ENCODE measurements around the gene PDIA5. TPM values are rescaled to one million over a fixed set of nuclear protein-coding genes. Genes with fewer than 3 reads are reported as not detected.

PDIA5 gene
- total RNA-seq, 1 experiment from 2014 or later = 18.5 TPM

GRCh38 chr3:123165163-123165562 lies 98.3 kb downstream of the PDIA5 start:
- DNase-seq (ENCODE audit: low spot score) = no peak

DNA sequence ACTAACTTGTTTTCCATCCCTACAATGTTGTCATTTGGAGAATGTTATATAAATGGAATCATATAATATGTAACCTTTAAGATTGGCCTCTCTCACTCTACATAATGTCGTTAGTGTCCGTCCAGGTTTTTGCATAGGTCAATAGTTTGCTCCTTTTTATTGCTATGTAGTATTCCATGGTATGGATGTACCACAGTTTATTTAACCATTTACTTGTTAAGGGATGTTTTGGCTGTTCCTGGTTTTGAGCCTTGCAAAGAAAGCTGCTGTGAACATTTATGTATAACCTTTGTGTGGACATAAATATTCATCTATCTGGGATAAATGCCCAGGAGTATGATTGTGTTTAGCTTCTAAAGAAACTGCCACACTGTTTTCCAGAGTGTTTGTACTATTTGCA lies 100.9 kb downstream of the PDIA5 start:
- DNase-seq (ENCODE audit: low spot score) = no peak

GRCh38 chr3:123168122-123168521 lies 101.3 kb downstream of the PDIA5 start:
- no peak for DNase-seq (ENCODE audit: low spot score)

- no peak for DNase-seq (ENCODE audit: low spot score)
Observed at GRCh38 chr3:123168605-123169004, 101.8 kb downstream of the PDIA5 start.

DNA sequence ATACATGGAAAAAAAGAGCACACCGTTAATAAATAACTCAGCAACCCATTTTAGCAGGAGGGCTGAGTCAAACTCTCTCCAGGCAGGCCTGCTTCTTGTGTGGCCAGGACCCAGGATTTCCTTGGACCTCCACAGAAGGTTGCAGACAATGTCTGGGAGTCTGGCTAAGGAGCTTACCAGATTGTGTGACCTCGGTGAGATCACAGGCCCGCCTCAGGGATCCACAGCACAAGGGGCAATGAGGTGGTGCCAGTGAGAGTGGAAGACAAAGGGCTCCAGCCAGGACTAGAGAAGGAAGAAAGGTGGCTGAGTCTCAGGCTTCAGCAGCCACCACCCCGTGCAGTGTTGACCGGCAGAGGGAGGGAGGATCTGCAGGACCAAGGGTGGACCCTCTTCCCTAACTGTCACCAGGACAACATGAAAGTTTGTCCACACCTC lies 102.7 kb downstream of the PDIA5 start:
- DNase-seq (ENCODE audit: low spot score) = peak; percentile 8

DNA sequence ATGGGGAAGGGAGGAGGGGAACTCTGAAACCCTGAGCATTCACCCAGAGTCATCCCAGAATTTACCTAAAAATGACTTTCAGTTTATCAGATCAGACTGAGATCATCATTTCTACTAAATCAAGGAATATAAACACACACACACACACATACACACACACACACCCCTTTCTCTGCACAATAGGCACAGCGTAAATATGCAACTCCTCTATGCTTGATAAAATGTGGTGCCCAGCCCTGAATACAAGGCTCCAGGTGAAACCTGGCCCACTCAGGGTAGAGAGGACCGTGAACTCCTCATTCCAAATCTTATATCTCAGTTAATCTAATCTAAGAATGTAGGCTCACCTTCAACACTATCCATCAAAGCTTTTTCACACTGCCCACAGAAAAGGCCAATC lies 103.1 kb downstream of the PDIA5 start:
- no peak for DNase-seq (ENCODE audit: low spot score)

- no peak for DNase-seq (ENCODE audit: low spot score)
Observed at GRCh38 chr3:123180791-123181190, 114.0 kb downstream of the PDIA5 start.

- DNase-seq (ENCODE audit: low spot score) = no peak
Observed at GRCh38 chr3:123186695-123187094, 119.9 kb downstream of the PDIA5 start.

- no peak for DNase-seq (ENCODE audit: low spot score)
Observed at GRCh38 chr3:123188058-123188457, 121.2 kb downstream of the PDIA5 start.

- no peak for DNase-seq (ENCODE audit: low spot score)
Observed at GRCh38 chr3:123193448-123194101, 126.8 kb downstream of the PDIA5 start.

DNA sequence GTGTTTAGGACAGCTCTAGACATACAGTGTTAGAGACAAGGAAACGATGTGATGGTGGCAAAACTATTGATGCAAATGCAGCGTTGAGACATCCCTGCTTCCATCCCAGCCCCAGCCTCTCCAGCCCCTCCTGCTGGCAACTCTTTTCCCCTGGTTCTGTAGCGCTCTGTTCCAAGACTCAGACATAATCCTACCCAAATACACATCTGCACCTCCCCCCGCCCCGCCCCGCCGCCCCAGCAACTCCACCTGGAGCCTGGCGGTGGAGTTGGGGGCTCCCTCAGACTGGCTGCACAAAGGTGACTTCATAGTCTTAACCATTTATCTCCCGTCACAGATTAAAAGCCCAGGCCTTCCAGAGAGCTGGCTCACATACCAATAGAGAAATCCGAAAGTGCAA lies 127.7 kb downstream of the PDIA5 start:
- DNase-seq (ENCODE audit: low spot score) = peak; percentile 49

DNA sequence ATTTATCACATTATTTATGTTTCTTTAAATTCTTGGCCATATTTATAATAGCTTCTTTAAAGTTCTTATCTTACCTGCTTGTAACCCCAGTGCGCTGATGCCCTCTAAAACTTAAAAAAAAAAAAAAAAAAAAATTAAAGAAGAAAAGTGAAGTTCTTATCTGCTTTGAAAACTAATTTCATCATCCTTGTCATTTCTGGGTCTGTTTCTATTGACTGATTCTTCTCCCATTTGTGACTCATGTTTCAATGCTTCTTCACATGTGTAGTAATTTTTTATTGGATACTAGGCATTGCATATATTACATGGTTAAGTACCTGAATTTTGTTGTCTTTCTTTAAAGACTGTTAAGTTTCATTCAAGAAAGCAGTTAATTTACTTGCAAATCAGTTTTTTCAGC lies 131.5 kb downstream of the PDIA5 start:
- DNase-seq (ENCODE audit: low spot score) = no peak

DNA sequence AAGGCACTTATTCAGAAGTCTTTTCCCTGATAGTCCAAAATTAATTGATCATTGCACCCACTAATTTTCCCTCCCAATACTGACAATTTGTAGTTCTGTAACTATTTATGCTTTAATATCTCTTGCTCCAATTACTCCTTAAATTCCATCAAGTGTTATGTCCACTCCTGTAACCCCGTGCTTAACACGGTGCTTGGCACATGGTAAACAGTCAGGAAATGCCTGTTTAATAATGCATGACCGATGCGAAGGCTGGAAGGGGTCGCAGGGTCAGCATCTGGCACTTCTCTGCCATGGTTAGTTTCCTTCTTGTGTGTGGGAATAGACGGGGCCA lies 134.4 kb downstream of the PDIA5 start:
- no peak for DNase-seq (ENCODE audit: low spot score)

- peak; percentile 98 for DNase-seq (ENCODE audit: low spot score)
Observed at GRCh38 chr3:123201557-123202427, 135.0 kb downstream of the PDIA5 start, which contains the start of gene SEC22A. TSS of gene SEC22A (plus strand) at chr3:123201943. CDS start at chr3:123209218, 7,275 bp downstream.

DNA sequence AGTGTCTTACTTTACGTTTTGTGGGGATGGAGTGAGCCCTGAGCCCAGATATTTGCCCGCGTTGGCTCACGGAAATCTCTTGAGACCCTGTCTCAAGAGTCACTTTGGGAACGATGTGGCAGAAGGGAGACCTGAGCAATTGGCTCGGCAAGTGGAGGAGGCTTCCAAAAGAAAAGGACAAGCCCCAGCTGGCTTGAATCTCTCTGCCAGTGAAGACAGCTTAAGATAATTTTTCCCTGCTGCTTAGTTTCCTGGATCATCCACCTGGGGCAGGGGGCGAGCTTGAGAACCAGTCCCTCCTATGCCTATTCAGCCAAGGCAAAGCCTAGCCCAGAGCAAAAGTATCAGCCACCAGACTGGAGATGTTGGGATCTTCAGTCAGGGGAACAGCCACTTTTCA lies 135.6 kb downstream of the PDIA5 start:
- peak; percentile 41 for DNase-seq (ENCODE audit: low spot score)

Other genes starting within 250 kb of the PDIA5 start
- not detected in 2 replicates for gene SEMA5B, start 39.3 kb upstream of the PDIA5 start, total RNA-seq (2014; rRNA removed; shearing (Covaris generic))
- gene SEC22A, start 134.9 kb downstream of the PDIA5 start, total RNA-seq (2014; rRNA removed; shearing (Covaris generic)) = 16.4 and 17.2 TPM in 2 replicates